ENCODE data around the gene CELA1.
"Not testable (repeated sequence)": the region's sequence is repeated elsewhere in the genome, so short reads cannot be mapped to it uniquely, and the experiment has no call there.

The CELA1 gene

GRCh38 chr12:51295651-51296050 is 50.8 kb downstream of the CELA1 start:
- DNase-seq (ENCODE audit: low read depth in 2 of 2): no peak
- no peak overlapping the region for H3K4me3 ChIP-seq (replicated peaks in 1 of 2; ENCODE audit: low read depth in 2 of 2, low read length in 2 of 2)
- TF ChIP-seq CTCF (IDR thresholded peaks at IDR 0.05; ENCODE audit: low read depth, low read length): no peak

- not testable (repeated sequence) for DNase-seq (ENCODE audit: low read depth in 2 of 2); H3K4me3 ChIP-seq (replicated peaks in 1 of 2; ENCODE audit: low read depth in 2 of 2, low read length in 2 of 2)
Measured at GRCh38 chr12:51294097-51294496, 52.4 kb downstream of the CELA1 start.

- no peak for TF ChIP-seq CTCF (IDR thresholded peaks at IDR 0.05; ENCODE audit: low read depth, low read length)
- H3K4me3 ChIP-seq (replicated peaks in 1 of 2; ENCODE audit: low read depth in 2 of 2, low read length in 2 of 2): no peak overlapping the region
- DNase-seq (ENCODE audit: low read depth in 2 of 2): no peak
Measured at GRCh38 chr12:51293696-51294095, 52.8 kb downstream of the CELA1 start.

GRCh38 chr12:51291603-51292513 is 54.6 kb downstream of the CELA1 start:
- not testable (repeated sequence) for DNase-seq (ENCODE audit: low read depth in 2 of 2); H3K4me3 ChIP-seq (replicated peaks in 1 of 2; ENCODE audit: low read depth in 2 of 2, low read length in 2 of 2)

GRCh38 chr12:51285843-51286242 is 60.6 kb downstream of the CELA1 start:
- DNase-seq (ENCODE audit: low read depth in 2 of 2): no peak
- H3K4me3 ChIP-seq (replicated peaks in 1 of 2; ENCODE audit: low read depth in 2 of 2, low read length in 2 of 2): no peak overlapping the region
- no peak for TF ChIP-seq CTCF (IDR thresholded peaks at IDR 0.05; ENCODE audit: low read depth, low read length)

- no peak overlapping the region for H3K4me3 ChIP-seq (replicated peaks in 1 of 2; ENCODE audit: low read depth in 2 of 2, low read length in 2 of 2)
- peak; percentile 57 to 80 for DNase-seq (ENCODE audit: low read depth in 2 of 2)
- TF ChIP-seq CTCF (IDR thresholded peaks at IDR 0.05; ENCODE audit: low read depth, low read length): no peak
Measured at GRCh38 chr12:51281202-51281924, 65.1 kb downstream of the CELA1 start.

Measured in cardiac fibroblast (primary cell).